ENCODE results near the gene NOS2.
A peak's percentile ranks its signal among the peaks of the same experiment; 100 is the strongest.

NOS2 gene

DNA sequence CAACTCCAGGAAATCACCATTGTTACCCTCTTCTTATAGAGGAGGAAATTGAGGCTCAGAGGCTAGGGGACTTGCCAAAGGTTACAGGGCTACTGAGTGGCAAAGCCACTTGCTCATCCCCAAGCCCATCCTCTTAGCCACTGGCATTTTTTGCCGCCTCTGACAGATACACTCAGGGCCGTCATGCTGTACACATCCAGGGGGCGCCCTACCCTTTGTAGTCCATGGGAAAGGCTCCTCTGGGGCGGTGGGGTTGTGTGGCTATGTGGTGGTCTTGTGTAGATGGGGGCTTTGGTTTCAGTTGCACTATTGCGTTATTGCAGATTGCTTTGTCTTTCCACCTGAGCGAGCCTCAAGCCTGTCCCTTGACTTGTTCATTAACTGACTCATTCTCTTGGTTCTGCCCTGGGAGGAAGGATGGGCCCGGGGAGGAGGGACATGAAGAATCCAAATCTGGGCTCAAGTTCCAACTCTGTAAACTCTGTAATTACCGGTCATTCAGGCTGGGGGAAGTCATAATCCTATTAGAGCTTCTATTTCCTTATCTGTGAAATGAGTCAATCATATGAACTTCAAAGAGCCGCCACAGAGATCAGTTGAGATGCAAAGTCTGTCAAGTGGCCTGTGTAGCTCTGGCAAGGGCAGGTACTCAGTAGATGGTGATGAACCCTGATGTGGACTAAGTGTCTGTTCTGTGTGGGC lies 2.8 kb downstream of the NOS2 start:
- Histone ChIP-seq H3K9ac (ENCODE audit: low read length) (no peak overlapping the region), H3K4me3 (ENCODE audit: low read length) (no peak overlapping the region), H3K4me1 (ENCODE audit: control insufficient read depth, insufficient read depth, low read length) (peaks cover 3% of the 10 kb centered on the region), H3K36me3 (ENCODE audit: control insufficient read depth, insufficient read depth, low read length) (no peaks in the 10 kb centered on the region), H3K27me3 (ENCODE audit: control insufficient read depth, insufficient read depth, low read length) (peaks cover 6% of the 10 kb centered on the region), H3K27ac (ENCODE audit: low read depth, low read length) (no peak overlapping the region)

DNA sequence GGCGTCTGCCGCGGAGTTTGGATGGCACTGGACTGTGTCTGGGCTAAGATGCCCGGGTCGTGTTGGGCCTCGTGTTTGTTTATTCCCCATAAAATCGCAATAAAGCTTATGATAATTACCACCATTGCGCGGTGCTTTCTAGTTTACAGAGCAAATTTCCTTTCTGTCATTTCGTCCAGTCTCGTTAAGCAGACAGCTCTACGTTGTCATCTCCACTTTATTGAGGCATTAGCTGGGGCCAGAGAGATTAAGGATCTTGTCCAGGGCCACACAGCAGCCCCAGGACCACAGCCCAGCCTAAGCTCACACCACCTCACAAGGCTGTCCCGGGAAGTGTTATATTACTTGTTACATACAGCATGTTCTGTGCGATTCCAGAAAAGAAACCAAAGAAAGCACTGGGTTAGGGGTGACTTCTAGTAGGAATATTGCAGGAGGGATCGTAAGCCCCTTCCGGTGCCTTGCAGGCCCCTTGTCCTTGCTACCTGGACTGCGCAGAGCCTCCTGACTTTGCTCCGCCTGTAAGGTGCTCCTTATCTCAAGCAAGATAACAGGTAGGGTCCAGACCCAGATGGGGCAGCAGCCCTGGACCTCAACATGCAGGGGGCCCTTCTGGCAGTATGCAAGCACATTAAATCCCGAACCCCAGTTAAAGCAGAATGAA lies 6.3 kb downstream of the NOS2 start:
- Histone ChIP-seq H3K9ac (ENCODE audit: low read length) (no peak overlapping the region), H3K36me3 (ENCODE audit: control insufficient read depth, insufficient read depth, low read length) (no peaks in the 10 kb centered on the region), H3K4me1 (ENCODE audit: control insufficient read depth, insufficient read depth, low read length) (peaks cover 3% of the 10 kb centered on the region), H3K27ac (ENCODE audit: low read depth, low read length) (no peak overlapping the region), H3K4me3 (ENCODE audit: low read length) (peak overlapping the region; percentile 43), H3K27me3 (ENCODE audit: control insufficient read depth, insufficient read depth, low read length) (peaks cover 3% of the 10 kb centered on the region)

DNA sequence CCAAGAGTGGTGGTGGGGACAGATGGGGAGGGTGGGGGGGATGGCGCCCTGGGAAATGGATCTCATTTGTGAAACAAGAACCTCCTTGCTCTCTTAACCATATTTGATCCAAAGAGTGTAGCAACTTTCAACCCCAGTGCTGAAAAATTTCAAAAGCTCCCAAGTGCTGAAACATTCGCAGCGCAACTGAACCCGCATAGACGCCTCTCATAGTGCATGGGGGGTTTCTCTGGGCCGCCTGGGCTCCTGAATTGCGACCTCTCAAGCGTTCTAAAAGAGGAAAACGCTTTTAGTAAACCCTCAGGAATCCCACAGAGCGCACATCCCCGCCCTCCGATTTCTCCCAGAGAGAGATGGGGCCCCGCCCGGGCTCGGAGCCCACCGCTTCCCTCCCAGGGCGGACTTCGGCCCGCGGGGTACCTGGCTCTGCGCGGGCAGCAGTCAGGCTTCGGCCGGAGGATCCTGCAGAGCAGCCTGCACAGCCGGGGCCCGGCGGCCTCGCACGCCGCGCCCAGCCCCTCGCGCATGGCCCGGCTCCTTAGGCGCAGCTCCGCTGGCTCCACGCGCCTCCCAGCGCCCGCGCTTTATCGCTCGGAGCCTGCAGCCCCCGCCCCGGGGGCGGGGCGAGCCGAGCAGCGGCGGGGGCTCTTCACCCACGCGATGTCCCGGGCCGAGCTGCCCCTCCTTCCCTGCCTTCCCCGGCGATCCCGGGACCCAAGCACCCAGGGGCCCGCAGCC lies 7.0 kb downstream of the NOS2 start:
- Histone ChIP-seq H3K4me1 (ENCODE audit: control insufficient read depth, insufficient read depth, low read length) (peaks cover 3% of the 10 kb centered on the region), H3K36me3 (ENCODE audit: control insufficient read depth, insufficient read depth, low read length) (no peaks in the 10 kb centered on the region), H3K9ac (ENCODE audit: low read length) (no peak overlapping the region), H3K27me3 (ENCODE audit: control insufficient read depth, insufficient read depth, low read length) (peaks cover 3% of the 10 kb centered on the region), H3K4me3 (ENCODE audit: low read length) (peak overlapping the region; percentile 43), H3K27ac (ENCODE audit: low read depth, low read length) (no peak overlapping the region)

- Histone ChIP-seq H3K4me1 (ENCODE audit: control insufficient read depth, insufficient read depth, low read length) (peaks cover 3% of the 10 kb centered on the region), H3K27ac (ENCODE audit: low read depth, low read length) (no peak overlapping the region), H3K27me3 (ENCODE audit: control insufficient read depth, insufficient read depth, low read length) (peaks cover under 1% of the 10 kb centered on the region), H3K36me3 (ENCODE audit: control insufficient read depth, insufficient read depth, low read length) (no peaks in the 10 kb centered on the region), H3K9ac (ENCODE audit: low read length) (no peak overlapping the region), H3K4me3 (ENCODE audit: low read length) (no peak overlapping the region)
These were observed 8.2 kb downstream of the NOS2 start for GRCh38 chr17:27792095-27792494.

- Histone ChIP-seq H3K36me3 (ENCODE audit: control insufficient read depth, insufficient read depth, low read length) (no peaks in the 10 kb centered on the region), H3K4me3 (ENCODE audit: low read length) (no peak overlapping the region), H3K27me3 (ENCODE audit: control insufficient read depth, insufficient read depth, low read length) (no peaks in the 10 kb centered on the region), H3K9ac (ENCODE audit: low read length) (no peak overlapping the region), H3K27ac (ENCODE audit: low read depth, low read length) (no peak overlapping the region), H3K4me1 (ENCODE audit: control insufficient read depth, insufficient read depth, low read length) (peaks cover 3% of the 10 kb centered on the region)
These were observed 11.4 kb downstream of the NOS2 start for GRCh38 chr17:27788919-27789318.

DNA sequence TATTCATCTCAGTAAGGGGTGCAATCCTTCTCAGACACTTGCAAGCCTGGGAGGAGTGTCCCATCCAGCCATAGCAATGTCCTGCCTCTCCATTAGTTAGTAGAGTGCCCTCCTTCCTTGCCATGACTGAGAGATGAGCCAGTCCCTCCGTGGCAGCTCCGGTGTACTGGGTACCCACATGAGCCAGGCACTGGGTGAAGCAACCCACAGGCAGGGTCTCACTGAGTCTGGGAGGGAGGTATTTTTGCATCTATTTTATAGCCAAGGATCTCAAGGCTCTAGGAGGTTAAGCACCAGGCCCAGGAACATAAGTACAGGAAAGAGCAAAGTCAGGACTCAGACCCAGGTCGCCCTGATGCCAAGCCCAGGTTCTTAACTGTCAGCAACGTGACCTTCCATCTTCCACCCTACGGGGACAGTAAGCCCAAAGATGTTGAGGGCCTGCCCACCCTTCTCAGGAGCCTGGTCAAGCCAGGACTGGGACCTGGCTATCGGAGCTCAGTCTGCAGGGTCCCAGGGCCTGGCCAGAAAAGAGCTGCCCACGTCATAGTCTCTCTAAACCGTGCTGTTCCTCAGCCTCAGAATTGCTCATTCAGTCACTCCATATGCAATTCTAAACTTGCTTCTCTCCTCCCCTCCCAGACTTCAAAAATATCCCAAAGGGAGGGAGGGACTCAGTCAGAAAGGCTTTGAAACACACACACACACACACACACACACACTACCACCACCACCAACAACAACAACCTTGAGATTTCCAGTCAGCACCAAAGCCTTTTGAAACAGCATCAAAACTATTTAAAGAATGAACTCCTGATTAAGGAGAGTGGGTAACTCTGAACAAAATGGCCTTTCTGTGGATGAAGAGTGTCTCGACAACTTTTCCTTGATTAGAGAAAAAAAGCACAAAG lies 16.6 kb downstream of the NOS2 start:
- Histone ChIP-seq H3K27ac (ENCODE audit: low read depth, low read length) (no peak overlapping the region), H3K36me3 (ENCODE audit: control insufficient read depth, insufficient read depth, low read length) (no peaks in the 10 kb centered on the region), H3K9ac (ENCODE audit: low read length) (no peak overlapping the region), H3K4me3 (ENCODE audit: low read length) (no peak overlapping the region), H3K4me1 (ENCODE audit: control insufficient read depth, insufficient read depth, low read length) (no peaks in the 10 kb centered on the region), H3K27me3 (ENCODE audit: control insufficient read depth, insufficient read depth, low read length) (no peaks in the 10 kb centered on the region)

DNA sequence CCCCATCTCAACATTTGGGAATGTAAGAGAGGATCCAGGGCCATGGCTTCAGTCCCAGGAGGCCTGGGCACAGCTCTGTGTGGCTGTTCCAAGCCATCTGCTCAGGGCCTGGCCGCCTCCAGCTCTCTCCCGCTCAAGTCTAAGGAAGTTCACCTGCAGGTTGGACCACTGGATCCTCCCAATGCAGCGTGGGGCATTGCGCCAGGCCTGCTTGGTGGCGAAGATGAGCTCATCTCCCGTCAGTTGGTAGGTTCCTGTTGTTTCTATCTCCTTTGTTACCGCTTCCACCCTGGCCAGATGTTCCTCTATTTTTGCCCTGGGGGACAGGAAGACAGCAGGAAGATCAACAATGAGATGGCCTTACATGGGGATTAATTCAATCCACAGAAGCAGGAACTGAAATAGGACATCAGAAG lies 17.5 kb downstream of the NOS2 start:
- Histone ChIP-seq H3K27ac (ENCODE audit: low read depth, low read length) (no peak overlapping the region), H3K27me3 (ENCODE audit: control insufficient read depth, insufficient read depth, low read length) (no peaks in the 10 kb centered on the region), H3K4me3 (ENCODE audit: low read length) (no peak overlapping the region), H3K4me1 (ENCODE audit: control insufficient read depth, insufficient read depth, low read length) (no peaks in the 10 kb centered on the region), H3K36me3 (ENCODE audit: control insufficient read depth, insufficient read depth, low read length) (no peaks in the 10 kb centered on the region), H3K9ac (ENCODE audit: low read length) (no peak overlapping the region)

DNA sequence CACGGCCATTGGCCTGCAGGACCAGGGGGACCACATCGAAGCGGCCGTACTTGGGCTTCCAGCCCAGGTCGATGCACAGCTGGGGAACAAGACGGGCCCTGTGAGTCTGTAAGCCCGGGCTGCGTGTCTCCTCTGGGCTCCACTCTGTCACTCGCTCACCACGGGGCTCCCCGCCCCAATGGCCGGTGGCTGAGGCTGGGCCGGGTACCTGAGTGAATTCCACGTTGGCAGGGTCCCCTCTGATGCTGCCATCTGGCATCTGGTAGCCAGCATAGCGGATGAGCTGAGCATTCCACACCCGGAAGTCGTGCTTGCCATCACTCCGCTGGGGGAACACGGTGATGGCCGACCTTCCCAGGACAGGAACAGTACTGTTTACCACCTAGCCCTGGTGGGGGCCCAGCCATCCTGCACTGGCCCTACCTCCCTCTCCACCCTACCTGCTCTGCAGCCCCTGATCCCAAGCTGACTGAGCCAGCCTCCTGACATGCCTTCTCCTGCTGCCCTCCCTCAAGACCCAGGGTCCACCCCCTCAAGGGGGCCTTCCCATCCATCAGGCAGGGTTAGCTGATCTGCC lies 19.4 kb downstream of the NOS2 start:
- no peak overlapping the region for H3K9ac ChIP-seq (ENCODE audit: low read length)
- no peak overlapping the region for H3K27ac ChIP-seq (ENCODE audit: low read depth, low read length)
- H3K4me3 ChIP-seq (ENCODE audit: low read length) = no peak overlapping the region
- H3K27me3 ChIP-seq (ENCODE audit: control insufficient read depth, insufficient read depth, low read length) = no peaks in the 10 kb centered on the region
- no peaks in the 10 kb centered on the region for H3K4me1 ChIP-seq (ENCODE audit: control insufficient read depth, insufficient read depth, low read length)
- no peaks in the 10 kb centered on the region for H3K36me3 ChIP-seq (ENCODE audit: control insufficient read depth, insufficient read depth, low read length)

- H3K27ac ChIP-seq (ENCODE audit: low read depth, low read length) = no peak overlapping the region
These were observed 20.1 kb downstream of the NOS2 start for GRCh38 chr17:27780092-27780827.

DNA sequence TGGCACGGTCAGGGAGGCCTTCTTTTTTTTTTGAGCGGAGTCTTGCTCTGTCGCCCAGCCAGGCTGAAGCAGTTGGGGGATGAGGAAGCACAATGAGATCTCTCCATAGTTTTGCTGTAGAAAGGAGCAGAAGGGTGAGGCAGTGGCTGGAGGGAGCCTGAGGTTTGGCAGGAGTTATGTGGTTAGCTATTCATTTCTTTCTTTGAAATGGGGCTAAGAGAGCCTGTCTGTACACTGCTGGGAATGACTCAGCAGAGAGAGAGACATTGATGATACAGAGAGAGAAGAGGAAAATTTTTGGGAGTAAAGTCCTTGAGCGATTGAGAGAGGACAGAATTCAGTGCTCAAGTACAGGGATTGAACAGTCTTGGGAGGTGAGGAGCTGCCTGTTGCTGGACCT lies 22.1 kb downstream of the NOS2 start:
- Histone ChIP-seq H3K36me3 (ENCODE audit: control insufficient read depth, insufficient read depth, low read length) (no peaks in the 10 kb centered on the region), H3K4me3 (ENCODE audit: low read length) (no peak overlapping the region), H3K4me1 (ENCODE audit: control insufficient read depth, insufficient read depth, low read length) (no peaks in the 10 kb centered on the region), H3K9ac (ENCODE audit: low read length) (no peak overlapping the region), H3K27ac (ENCODE audit: low read depth, low read length) (no peak overlapping the region), H3K27me3 (ENCODE audit: control insufficient read depth, insufficient read depth, low read length) (no peaks in the 10 kb centered on the region)

More at GRCh38 chr17:27780092-27780827, 20.1 kb downstream of the NOS2 start:
- no peaks in the 10 kb centered on the region for H3K36me3 ChIP-seq (ENCODE audit: control insufficient read depth, insufficient read depth, low read length)
- H3K9ac ChIP-seq (ENCODE audit: low read length) = no peak overlapping the region
- H3K27me3 ChIP-seq (ENCODE audit: control insufficient read depth, insufficient read depth, low read length) = no peaks in the 10 kb centered on the region
- H3K4me1 ChIP-seq (ENCODE audit: control insufficient read depth, insufficient read depth, low read length) = no peaks in the 10 kb centered on the region
- no peak overlapping the region for H3K4me3 ChIP-seq (ENCODE audit: low read length)

GRCh38 chr17:27776882-27777624 lies 23.3 kb downstream of the NOS2 start:
- Histone ChIP-seq H3K4me3 (ENCODE audit: low read length) (no peak overlapping the region), H3K27me3 (ENCODE audit: control insufficient read depth, insufficient read depth, low read length) (no peaks in the 10 kb centered on the region), H3K36me3 (ENCODE audit: control insufficient read depth, insufficient read depth, low read length) (no peaks in the 10 kb centered on the region), H3K4me1 (ENCODE audit: control insufficient read depth, insufficient read depth, low read length) (no peaks in the 10 kb centered on the region), H3K27ac (ENCODE audit: low read depth, low read length) (no peak overlapping the region), H3K9ac (ENCODE audit: low read length) (no peak overlapping the region)
